Gastrocnemius medialis (tissue), 4 donors: ENCODE data around the gene RAB10. TPM values are rescaled to one million over a fixed set of nuclear protein-coding genes. Genes with fewer than 3 reads are reported as not detected.

Experiments
- ATAC-seq, 2 donors: fragments of 150-250 bp; one replicate each; pipeline ENCODE4 v1.9.1; 2016
- DNase-seq, 2 donors: peaks; one replicate each; pipeline ENCODE4 v3.0.0-alpha.2; 2019
- H3K27ac ChIP-seq, 4 donors: fragments of 200-600 bp; sonication (generic); 1 replicate in 1 of 4; 2 replicates in 3 of 4; pipeline ENCODE4 v1.5.1; 2016 to 2018; ENCODE audit warnings: mild to moderate bottlenecking in 2 of 4, moderate library complexity in 1 of 4
- H3K27me3 ChIP-seq, 3 donors: fragments of 200-600 bp; sonication (generic) in 2 of 3; 1 replicate in 1 of 3; 2 replicates in 2 of 3; pipeline versions ENCODE4 v1.5.1 to v1.6.0; 2016 to 2019; ENCODE audit warnings: mild to moderate bottlenecking in 1 of 3, moderate library complexity in 1 of 3
- H3K36me3 ChIP-seq, 2 donors: fragments of 200-600 bp; sonication (generic) in 1 of 2; one replicate each; pipeline ENCODE4 v1.5.1; 2017 to 2018
- H3K4me1 ChIP-seq, 2 donors: fragments of 200-600 bp; sonication (generic) in 1 of 2; one replicate each; pipeline ENCODE4 v1.5.1; 2016 to 2017; ENCODE audit warnings: mild to moderate bottlenecking in 2 of 2
- H3K4me3 ChIP-seq, 4 donors: fragments of 200-600 bp; sonication (generic) in 3 of 4; 1 replicate in 1 of 4; 2 replicates in 3 of 4; pipeline ENCODE4 v1.5.1; 2016 to 2019; ENCODE audit warnings: mild to moderate bottlenecking in 2 of 4
- H3K9me3 ChIP-seq, 3 donors: fragments of 200-600 bp; sonication (generic) in 2 of 3; 1 replicate in 1 of 3; 2 replicates in 2 of 3; pipeline ENCODE4 v1.5.1; 2016 to 2019
- POLR2A ChIP-seq, 2 donors: fragments of 450-650 bp; IDR thresholded peaks; one replicate each; pipeline ENCODE4 v1.6.1; 2017; ENCODE audit warnings: antibody characterized with exemption in 2 of 2, mild to moderate bottlenecking in 2 of 2, moderate library complexity in 2 of 2
- in situ Hi-C, 4 donors: fragments of 200-750 bp; cut with MboI; loops; one replicate each; pipeline versions ENCODE4 v1.15.0 to v1.8.0; 2017; ENCODE audit warnings: low sequenced_read_pairs in 4 of 4
- intact Hi-C: fragments of 100-400 bp; cut with DNase I; formaldehyde crosslinking; loops from one replicate; pipeline ENCODE4 v1.15.1; 2023; ENCODE audit warnings: low total_unique reads
- total RNA-seq, 4 donors: library from RNA; depleted of rRNA; stranded (reverse); fragments of >200 nt; gene quantifications; one replicate each; pipeline versions ENCODE4 v1.1.0 to v1.2.3, GENCODE V29; 2016
- TF ChIP-seq, protein P1 (sequence below), 5 experiments: fragments of 450-650 bp in 3 of 5; fragments of 200-600 bp in 2 of 5; sonication (generic) in 2 of 5; IDR thresholded peaks in 4 of 5; conservative IDR thresholded peaks in 1 of 5; 1 replicate in 4 of 5; 2 replicates in 1 of 5; pipeline ENCODE4 v1.5.1; 2016 to 2019; ENCODE audit warnings: antibody characterized with exemption in 5 of 5, mild to moderate bottlenecking in 3 of 5, moderate library complexity in 3 of 5

Gene RAB10
- total RNA-seq, 4 donors from 2014 or later: 138 to 234 (median 168) TPM

DNA sequence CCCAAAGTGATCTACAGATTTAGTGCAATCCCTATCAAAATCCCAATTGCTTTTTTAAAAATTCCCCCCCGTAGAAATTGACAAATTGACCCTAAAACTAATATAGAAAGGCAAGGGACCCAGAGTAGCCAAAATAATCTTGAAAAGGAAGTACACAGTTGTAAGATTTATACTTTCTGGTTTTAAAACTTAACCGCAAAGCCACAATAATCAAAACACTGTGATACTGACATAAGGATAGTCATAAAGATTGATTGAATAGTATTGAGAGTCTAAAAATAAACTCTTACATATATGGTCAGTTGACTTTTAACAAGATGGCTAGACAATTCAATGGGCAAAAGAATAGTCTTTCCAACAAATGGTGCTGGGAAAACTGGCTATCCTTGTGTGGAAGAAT, 80.3 kb downstream of the RAB10 start:
- in situ Hi-C loops (no loop called here), intact Hi-C loops (no loop called here)
- no peak for ATAC-seq
- Histone ChIP-seq H3K27ac (peak overlapping the region; percentile 31 to 69 (median 46)), H3K27me3 (no peaks in the 10 kb centered on the region), H3K36me3 (peaks cover 0 to 28% of the 10 kb centered on the region in 2 donors), H3K4me1 (peaks cover 14% of the 10 kb centered on the region in 2 donors), H3K9me3 (no peaks in the 10 kb centered on the region), H3K4me3 (no peak overlapping the region)
- no peak for DNase-seq
- TF ChIP-seq POLR2A (IDR thresholded peaks at IDR 0.05): no peak
- TF ChIP-seq, protein P1, sequence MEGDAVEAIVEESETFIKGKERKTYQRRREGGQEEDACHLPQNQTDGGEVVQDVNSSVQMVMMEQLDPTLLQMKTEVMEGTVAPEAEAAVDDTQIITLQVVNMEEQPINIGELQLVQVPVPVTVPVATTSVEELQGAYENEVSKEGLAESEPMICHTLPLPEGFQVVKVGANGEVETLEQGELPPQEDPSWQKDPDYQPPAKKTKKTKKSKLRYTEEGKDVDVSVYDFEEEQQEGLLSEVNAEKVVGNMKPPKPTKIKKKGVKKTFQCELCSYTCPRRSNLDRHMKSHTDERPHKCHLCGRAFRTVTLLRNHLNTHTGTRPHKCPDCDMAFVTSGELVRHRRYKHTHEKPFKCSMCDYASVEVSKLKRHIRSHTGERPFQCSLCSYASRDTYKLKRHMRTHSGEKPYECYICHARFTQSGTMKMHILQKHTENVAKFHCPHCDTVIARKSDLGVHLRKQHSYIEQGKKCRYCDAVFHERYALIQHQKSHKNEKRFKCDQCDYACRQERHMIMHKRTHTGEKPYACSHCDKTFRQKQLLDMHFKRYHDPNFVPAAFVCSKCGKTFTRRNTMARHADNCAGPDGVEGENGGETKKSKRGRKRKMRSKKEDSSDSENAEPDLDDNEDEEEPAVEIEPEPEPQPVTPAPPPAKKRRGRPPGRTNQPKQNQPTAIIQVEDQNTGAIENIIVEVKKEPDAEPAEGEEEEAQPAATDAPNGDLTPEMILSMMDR (IDR thresholded peaks at IDR 0.05 in 4 of 5, conservative IDR thresholded peaks at IDR 0.05 in 1 of 5): no peak

DNA sequence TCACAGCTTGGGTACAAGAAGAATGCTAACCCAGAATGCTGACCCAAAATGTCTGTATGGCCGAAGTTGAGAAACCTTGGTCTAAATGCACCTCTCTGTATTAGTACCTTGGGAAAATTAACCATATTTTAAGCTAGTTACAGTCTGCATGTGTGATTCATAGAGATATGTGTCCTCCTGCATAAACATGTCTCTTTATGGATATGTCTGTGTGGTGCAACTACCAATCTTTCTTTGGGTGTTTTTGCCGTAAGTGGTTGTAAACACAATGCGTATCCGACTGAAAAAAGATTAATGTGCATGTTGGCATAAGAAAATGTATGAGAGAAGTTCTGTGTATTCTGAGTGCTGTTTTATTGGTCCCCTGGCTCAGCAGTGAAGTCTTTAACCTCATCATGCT, 84.8 kb downstream of the RAB10 start:
- Histone ChIP-seq H3K4me3 (no peak overlapping the region), H3K4me1 (peaks cover 48 to 51% of the 10 kb centered on the region in 2 donors), H3K36me3 (no peaks in the 10 kb centered on the region), H3K27ac (peak overlapping the region; percentile 77 to 95 (median 86)), H3K27me3 (no peaks in the 10 kb centered on the region), H3K9me3 (no peaks in the 10 kb centered on the region)
- DNase-seq (no peak), ATAC-seq (no peak)
- TF ChIP-seq, protein P1 (IDR thresholded peaks at IDR 0.05 in 4 of 5, conservative IDR thresholded peaks at IDR 0.05 in 1 of 5): no peak
- no peak for TF ChIP-seq POLR2A (IDR thresholded peaks at IDR 0.05)
- intact Hi-C loops (no loop called here), in situ Hi-C loops (no loop called here)

DNA sequence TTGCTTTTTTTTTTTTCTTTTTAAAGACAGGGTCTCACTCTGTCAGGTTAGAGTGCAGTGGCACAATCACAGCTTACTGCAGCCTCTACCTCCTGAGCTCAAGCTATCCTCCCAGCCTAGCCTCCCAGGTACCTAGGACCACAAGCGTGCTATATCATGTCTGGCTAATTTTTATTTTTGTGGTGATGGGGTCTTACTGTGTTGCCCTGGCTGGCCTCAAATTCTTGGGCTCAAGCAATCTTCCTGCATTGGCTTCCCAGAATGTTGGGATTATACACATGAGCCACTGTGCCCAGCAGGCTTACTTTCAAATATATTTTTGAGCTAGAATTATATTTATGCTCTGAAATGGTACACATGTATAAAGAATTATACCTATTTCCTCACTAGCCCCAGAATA, 85.6 kb downstream of the RAB10 start:
- Histone ChIP-seq H3K27ac (peak overlapping the region; percentile 77 to 95 (median 86)), H3K9me3 (no peaks in the 10 kb centered on the region), H3K4me3 (no peak overlapping the region), H3K27me3 (no peaks in the 10 kb centered on the region), H3K4me1 (peaks cover 54 to 60% of the 10 kb centered on the region in 2 donors), H3K36me3 (no peaks in the 10 kb centered on the region)
- in situ Hi-C loops: no loop called here
- TF ChIP-seq, protein P1 (IDR thresholded peaks at IDR 0.05 in 4 of 5, conservative IDR thresholded peaks at IDR 0.05 in 1 of 5): no peak
- no peak for TF ChIP-seq POLR2A (IDR thresholded peaks at IDR 0.05)
- no peak for ATAC-seq
- intact Hi-C loops: no loop called here
- no peak for DNase-seq

DNA sequence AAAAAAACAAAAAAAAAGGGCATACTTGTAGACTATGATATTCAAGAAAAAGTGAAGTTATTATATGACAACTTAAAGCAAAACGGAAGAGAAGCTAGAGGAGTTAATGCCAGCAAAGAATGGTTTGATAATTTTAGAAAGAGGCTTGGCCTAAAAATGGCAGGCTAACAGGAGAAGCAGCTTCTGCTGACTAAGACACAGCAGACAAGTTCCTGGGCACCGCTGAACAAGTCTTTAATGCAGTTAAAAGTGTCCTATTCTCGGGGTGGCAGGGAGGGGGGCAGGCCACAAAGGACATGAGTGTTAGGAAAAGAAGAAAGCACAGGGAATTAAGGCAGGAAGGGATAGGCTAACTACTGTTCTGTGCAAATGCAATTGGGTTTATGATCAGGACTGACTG, 88.7 kb downstream of the RAB10 start:
- ATAC-seq: peak; percentile 31 to 45
- DNase-seq: no peak
- intact Hi-C loops: no loop called here
- H3K36me3 ChIP-seq: no peaks in the 10 kb centered on the region
- no peaks in the 10 kb centered on the region for H3K9me3 ChIP-seq
- H3K27me3 ChIP-seq: no peaks in the 10 kb centered on the region
- peak overlapping the region; percentile 77 to 95 (median 86) for H3K27ac ChIP-seq
- H3K4me3 ChIP-seq: peak overlapping the region in 1 of 4 donors; percentile 17
- in situ Hi-C loops: no loop called here
- H3K4me1 ChIP-seq: peaks cover 83 to 85% of the 10 kb centered on the region in 2 donors
- TF ChIP-seq POLR2A (IDR thresholded peaks at IDR 0.05): no peak
- TF ChIP-seq, protein P1 (IDR thresholded peaks at IDR 0.05 in 4 of 5, conservative IDR thresholded peaks at IDR 0.05 in 1 of 5): no peak

DNA sequence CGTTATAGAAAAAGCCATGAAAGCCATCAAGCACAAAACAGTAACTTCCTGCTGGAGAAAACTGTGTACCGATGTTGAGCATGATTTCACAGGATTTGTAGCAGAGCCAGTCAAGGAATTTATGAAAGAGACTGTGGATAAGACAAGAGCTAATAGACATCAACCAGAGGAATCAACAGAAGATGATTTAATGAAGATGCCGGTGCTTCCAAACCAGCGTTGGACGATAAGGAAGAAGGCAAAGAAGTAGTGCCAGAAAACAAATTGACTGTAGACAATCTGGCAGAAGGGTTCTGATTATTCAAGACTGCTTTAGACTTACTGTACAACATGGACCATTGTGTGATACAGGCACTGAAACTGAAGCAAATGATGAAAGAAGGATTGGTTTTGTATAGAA, 89.5 kb downstream of the RAB10 start:
- in situ Hi-C loops: no loop called here
- Histone ChIP-seq H3K36me3 (no peaks in the 10 kb centered on the region), H3K4me3 (no peak overlapping the region), H3K27ac (peak overlapping the region; percentile 77 to 95 (median 86)), H3K4me1 (peaks cover 85 to 92% of the 10 kb centered on the region in 2 donors), H3K9me3 (no peaks in the 10 kb centered on the region), H3K27me3 (no peaks in the 10 kb centered on the region)
- no peak for ATAC-seq
- no peak for DNase-seq
- intact Hi-C loops: no loop called here
- TF ChIP-seq, protein P1 (IDR thresholded peaks at IDR 0.05 in 4 of 5, conservative IDR thresholded peaks at IDR 0.05 in 1 of 5): no peak
- TF ChIP-seq POLR2A (IDR thresholded peaks at IDR 0.05): no peak
